PC-9 (cell line): ENCODE data around the gene ATG4D.

Source experiments
- CTCF ChIP-seq: fragments of 200-600 bp; sonication (generic); conservative IDR thresholded peaks from 2 replicates; pipeline ENCODE4 v1.6.1; 2017; ENCODE audit warnings: mixed run types, antibody characterized with exemption, mild to moderate bottlenecking, moderate library complexity
- EZH2 ChIP-seq: fragments of 200-600 bp; sonication (generic); IDR thresholded peaks from 2 replicates; pipeline ENCODE4 v1.8.0; 2017; ENCODE audit warnings: antibody characterized with exemption, low read depth

GRCh38 chr19:10553087-10553667, 9.5 kb downstream of the ATG4D start:
- TF ChIP-seq EZH2 = no peak
- TF ChIP-seq CTCF = no peak
